Fibroblast of pulmonary artery (primary cell): Measurements from ENCODE around the gene CDK19.

Experiments
- DNase-seq: peaks from one replicate; pipeline ENCODE4 v3.0.0-alpha.2; 2010; ENCODE audit warnings: low read depth
- H3K4me3 ChIP-seq: replicated peaks from 2 replicates; pipeline ENCODE4 v1.5.1; 2011; ENCODE audit warnings: low read depth, mild to moderate bottlenecking, control low read depth, low read length, moderate library complexity
- CTCF ChIP-seq: IDR thresholded peaks from 2 replicates; pipeline ENCODE4 v1.5.1; 2011; ENCODE audit warnings: mild to moderate bottlenecking, control low read depth, low read length, inconsistent platforms; ENCODE audit errors: missing control alignments

CDK19 gene

GRCh38 chr6:110683241-110683640, 132.0 kb downstream of the CDK19 start:
- H3K4me3 ChIP-seq, result no peak overlapping the region
- no peak for TF ChIP-seq CTCF
- no peak for DNase-seq

GRCh38 chr6:110682460-110682853, 132.8 kb downstream of the CDK19 start:
- peak; percentile 71 for TF ChIP-seq CTCF
- no peak overlapping the region for H3K4me3 ChIP-seq
- DNase-seq, result peak; percentile 88

- no peak overlapping the region for H3K4me3 ChIP-seq
- DNase-seq, result no peak
- no peak for TF ChIP-seq CTCF
These were observed 133.5 kb downstream of the CDK19 start for GRCh38 chr6:110681543-110682459.

DNA sequence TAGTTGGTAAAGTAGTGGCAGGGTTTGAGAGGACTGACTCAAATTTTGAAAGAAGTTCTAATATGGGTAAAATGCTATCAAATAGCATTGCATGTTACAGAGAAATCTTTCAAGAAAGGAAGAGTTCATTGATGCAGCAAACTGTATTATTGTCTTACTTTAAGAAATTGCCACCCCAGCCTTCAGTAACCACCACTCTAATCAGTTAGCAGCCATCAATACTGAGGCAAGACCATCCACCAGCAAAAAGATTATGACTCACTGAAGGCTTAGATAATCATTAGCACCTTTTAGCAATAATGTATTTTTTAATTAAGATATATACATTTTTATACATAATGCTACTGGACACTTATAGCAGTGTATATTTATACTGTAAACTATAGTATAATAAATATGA, 138.9 kb downstream of the CDK19 start:
- no peak overlapping the region for H3K4me3 ChIP-seq
- TF ChIP-seq CTCF, result no peak
- no peak for DNase-seq

GRCh38 chr6:110674096-110674495, 141.2 kb downstream of the CDK19 start:
- no peak for DNase-seq
- TF ChIP-seq CTCF, result no peak

DNA sequence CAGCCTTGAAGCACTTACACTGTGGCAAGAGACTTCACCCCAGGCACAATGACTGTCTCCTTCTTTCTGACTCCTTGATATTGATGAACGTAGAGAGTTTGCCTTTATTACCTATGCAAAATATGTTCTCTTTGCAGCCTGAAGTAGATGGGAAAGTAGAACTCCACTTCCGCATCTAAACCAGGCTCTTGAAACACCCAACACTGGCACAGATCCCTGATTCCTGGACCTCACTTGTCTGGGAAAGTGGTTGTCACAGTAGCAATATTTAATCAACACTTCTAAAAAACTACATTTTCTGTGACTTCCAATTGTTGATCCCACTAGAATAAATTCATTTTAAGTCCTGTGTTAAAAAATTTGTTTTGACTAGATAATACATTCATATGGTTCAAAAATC, 143.1 kb downstream of the CDK19 start:
- no peak for DNase-seq
- H3K4me3 ChIP-seq, result no peak overlapping the region
- no peak for TF ChIP-seq CTCF

More at GRCh38 chr6:110674096-110674495, 141.2 kb downstream of the CDK19 start:
- no peak overlapping the region for H3K4me3 ChIP-seq

- no peak for DNase-seq
- no peak overlapping the region for H3K4me3 ChIP-seq
- no peak for TF ChIP-seq CTCF
These were observed 143.8 kb downstream of the CDK19 start for GRCh38 chr6:110671447-110671846.
